WTC11 (cell line): ENCODE measurements around the gene KRTAP9-2. TPM values are rescaled to one million over a fixed set of nuclear protein-coding genes. Genes with fewer than 3 reads are reported as not detected.
"Not testable (repeated sequence)": the region's sequence is repeated elsewhere in the genome, so short reads cannot be mapped to it uniquely, and the experiment has no call there.

Experiments used
- ATAC-seq: fragments of 200-7000 bp; cut with Tn5 transposase; 2 replicates; pipeline ENCODE4 v1.10.0; 2021; ENCODE audit warnings: mild to moderate bottlenecking, moderate library complexity
- CTCF ChIA-PET: fragments of 300-600 bp; sonication (Branson Sonifier 250); formaldehyde crosslinking; loops from one replicate; lab custom pipeline; 2021; ENCODE audit warnings: antibody characterized with exemption; lab: Charles Lee
- POLR2A ChIA-PET: fragments of 350-600 bp; sonication (Branson Sonifier 250); formaldehyde crosslinking; loops from one replicate; lab custom pipeline; 2021; ENCODE audit warnings: antibody characterized with exemption; lab: Charles Lee
- DNase-seq: peaks from one replicate; pipeline ENCODE4 v3.0.0; 2021; ENCODE audit warnings: low spot score
- H3K27ac Mint-ChIP-seq: 2 replicates; pipeline ENCODE4 v1.8.0; 2021; ENCODE audit warnings: mixed read lengths
- H3K27me3 Mint-ChIP-seq: 2 replicates; pipeline ENCODE4 v1.8.0; 2021; ENCODE audit warnings: low read depth, mild to moderate bottlenecking, moderate library complexity, mixed read lengths
- H3K36me3 Mint-ChIP-seq: 2 replicates; pipeline ENCODE4 v1.8.0; 2021; ENCODE audit warnings: mixed read lengths
- H3K4me1 Mint-ChIP-seq: 2 replicates; pipeline ENCODE4 v1.8.0; 2022; ENCODE audit warnings: mixed read lengths
- H3K4me3 Mint-ChIP-seq: 2 replicates; pipeline ENCODE4 v1.8.0; 2021; ENCODE audit warnings: mild to moderate bottlenecking, moderate library complexity, mixed read lengths
- H3K9me3 Mint-ChIP-seq: 2 replicates; pipeline ENCODE4 v1.8.0; 2021; ENCODE audit warnings: mixed read lengths
- CBFB ChIP-seq: sonication (generic); formaldehyde crosslinking; IDR thresholded peaks from 2 replicates; pipeline ENCODE4 v1.8.1; 2022; ENCODE audit warnings: mild to moderate bottlenecking, low read depth, missing genetic modification reagents
- CREB1 ChIP-seq: sonication (generic); formaldehyde crosslinking; IDR thresholded peaks from 2 replicates; pipeline ENCODE4 v1.8.0; 2023; ENCODE audit warnings: mild to moderate bottlenecking, missing genetic modification reagents
- FOXK1 ChIP-seq: sonication (generic); formaldehyde crosslinking; IDR thresholded peaks from 2 replicates; pipeline ENCODE4 v1.8.0; 2022; ENCODE audit warnings: mild to moderate bottlenecking, moderate library complexity, missing genetic modification reagents
- GRHL2 ChIP-seq: fragments of 250-450 bp; sonication (Bioruptor Pico); IDR thresholded peaks from 2 replicates; pipeline ENCODE4 v1.8.0; 2022; ENCODE audit warnings: mild to moderate bottlenecking, moderate library complexity; ENCODE audit not compliant: insufficient replicate concordance, severe bottlenecking
- NFATC4 ChIP-seq: fragments of 250-450 bp; sonication (Bioruptor Pico); IDR thresholded peaks from 2 replicates; pipeline ENCODE4 v1.9.0; 2021; ENCODE audit warnings: mild to moderate bottlenecking
- NR1H2 ChIP-seq: sonication (generic); formaldehyde crosslinking; IDR thresholded peaks from 2 replicates; pipeline ENCODE4 v1.9.0; 2021; ENCODE audit warnings: mild to moderate bottlenecking, moderate library complexity, missing genetic modification reagents
- NR2C2 ChIP-seq: sonication (generic); formaldehyde crosslinking; IDR thresholded peaks from 2 replicates; pipeline ENCODE4 v1.8.0; 2022; ENCODE audit warnings: mild to moderate bottlenecking, missing genetic modification reagents
- NR3C1 ChIP-seq: sonication (generic); formaldehyde crosslinking; conservative IDR thresholded peaks from 2 replicates; pipeline ENCODE4 v1.8.1; 2023; ENCODE audit warnings: low read depth, mild to moderate bottlenecking, missing genetic modification reagents
- TEAD1 ChIP-seq: sonication (generic); formaldehyde crosslinking; IDR thresholded peaks from 2 replicates; pipeline ENCODE4 v1.8.0; 2022; ENCODE audit warnings: mild to moderate bottlenecking, missing genetic modification reagents
- TP53 ChIP-seq: sonication (generic); formaldehyde crosslinking; IDR thresholded peaks from 2 replicates; pipeline ENCODE4 v1.8.1; 2023; ENCODE audit warnings: mild to moderate bottlenecking, missing genetic modification reagents
- ZNF121 ChIP-seq: sonication (generic); formaldehyde crosslinking; IDR thresholded peaks from 2 replicates; pipeline ENCODE4 v1.8.0; 2023; ENCODE audit warnings: missing genetic modification reagents
- ZNF317 ChIP-seq: sonication (generic); formaldehyde crosslinking; IDR thresholded peaks from 2 replicates; pipeline ENCODE4 v1.8.1; 2023; ENCODE audit warnings: low read depth, mild to moderate bottlenecking, moderate library complexity, missing genetic modification reagents, borderline replicate concordance
- ZNF671 ChIP-seq: fragments of 250-450 bp; sonication (Bioruptor Pico); IDR thresholded peaks from 2 replicates; pipeline ENCODE4 v1.8.0; 2021; ENCODE audit warnings: mild to moderate bottlenecking
- total RNA-seq: library from RNA; stranded (reverse); gene quantifications from 3 replicates; pipeline ENCODE4 v1.2.3, GENCODE V29; 2021
- TF ChIP-seq, protein P1 (sequence below): fragments of 250-450 bp; sonication (Bioruptor Pico); IDR thresholded peaks from 2 replicates; pipeline ENCODE4 v1.9.0; 2021; ENCODE audit warnings: mild to moderate bottlenecking
- TF ChIP-seq, protein P2 (sequence below): sonication (generic); formaldehyde crosslinking; conservative IDR thresholded peaks from 2 replicates; pipeline ENCODE4 v1.8.1; 2023; ENCODE audit warnings: mild to moderate bottlenecking, low read depth, missing genetic modification reagents, moderate library complexity
- TF ChIP-seq, protein P3 (sequence below): fragments of 250-450 bp; sonication (Bioruptor Pico); conservative IDR thresholded peaks from 2 replicates; pipeline ENCODE4 v1.9.0; 2021; ENCODE audit warnings: mild to moderate bottlenecking
- TF ChIP-seq, protein P4 (sequence below): sonication (generic); formaldehyde crosslinking; IDR thresholded peaks from 2 replicates; pipeline ENCODE4 v1.8.1; 2022; ENCODE audit warnings: mild to moderate bottlenecking, moderate library complexity, missing genetic modification reagents
- TF ChIP-seq, protein P5 (sequence below): sonication (generic); formaldehyde crosslinking; IDR thresholded peaks from 2 replicates; pipeline ENCODE4 v1.8.0; 2022; ENCODE audit warnings: missing genetic modification reagents

The KRTAP9-2 gene
- total RNA-seq, 1 experiment from 2014 or later: not detected

DNA sequence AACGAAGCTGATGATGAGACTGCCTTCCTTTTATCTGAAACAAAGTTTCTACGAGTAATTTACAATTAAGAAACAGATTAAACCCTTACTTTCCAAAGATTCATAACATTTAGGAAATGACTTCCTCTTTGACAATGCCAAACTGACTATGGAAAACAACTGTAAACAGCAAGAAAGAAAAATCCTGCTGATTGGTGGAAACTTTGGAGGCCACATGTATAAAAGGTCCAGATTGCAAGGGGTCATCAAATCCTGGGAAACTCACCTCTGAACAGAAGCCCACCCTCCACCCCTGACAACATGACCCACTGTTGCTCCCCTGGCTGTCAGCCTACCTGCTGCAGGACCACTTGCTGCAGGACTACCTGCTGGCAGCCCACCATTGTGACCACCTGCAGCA lies 38.6 kb downstream of the KRTAP9-2 start, which contains the start of gene KRTAP9-6 (continued):
- TF ChIP-seq, protein P1, sequence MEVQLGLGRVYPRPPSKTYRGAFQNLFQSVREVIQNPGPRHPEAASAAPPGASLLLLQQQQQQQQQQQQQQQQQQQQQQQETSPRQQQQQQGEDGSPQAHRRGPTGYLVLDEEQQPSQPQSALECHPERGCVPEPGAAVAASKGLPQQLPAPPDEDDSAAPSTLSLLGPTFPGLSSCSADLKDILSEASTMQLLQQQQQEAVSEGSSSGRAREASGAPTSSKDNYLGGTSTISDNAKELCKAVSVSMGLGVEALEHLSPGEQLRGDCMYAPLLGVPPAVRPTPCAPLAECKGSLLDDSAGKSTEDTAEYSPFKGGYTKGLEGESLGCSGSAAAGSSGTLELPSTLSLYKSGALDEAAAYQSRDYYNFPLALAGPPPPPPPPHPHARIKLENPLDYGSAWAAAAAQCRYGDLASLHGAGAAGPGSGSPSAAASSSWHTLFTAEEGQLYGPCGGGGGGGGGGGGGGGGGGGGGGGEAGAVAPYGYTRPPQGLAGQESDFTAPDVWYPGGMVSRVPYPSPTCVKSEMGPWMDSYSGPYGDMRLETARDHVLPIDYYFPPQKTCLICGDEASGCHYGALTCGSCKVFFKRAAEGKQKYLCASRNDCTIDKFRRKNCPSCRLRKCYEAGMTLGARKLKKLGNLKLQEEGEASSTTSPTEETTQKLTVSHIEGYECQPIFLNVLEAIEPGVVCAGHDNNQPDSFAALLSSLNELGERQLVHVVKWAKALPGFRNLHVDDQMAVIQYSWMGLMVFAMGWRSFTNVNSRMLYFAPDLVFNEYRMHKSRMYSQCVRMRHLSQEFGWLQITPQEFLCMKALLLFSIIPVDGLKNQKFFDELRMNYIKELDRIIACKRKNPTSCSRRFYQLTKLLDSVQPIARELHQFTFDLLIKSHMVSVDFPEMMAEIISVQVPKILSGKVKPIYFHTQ (CRISPR knock-in tag): no peak
- TF ChIP-seq ZNF121 (CRISPR knock-in tag): no peak

DNA sequence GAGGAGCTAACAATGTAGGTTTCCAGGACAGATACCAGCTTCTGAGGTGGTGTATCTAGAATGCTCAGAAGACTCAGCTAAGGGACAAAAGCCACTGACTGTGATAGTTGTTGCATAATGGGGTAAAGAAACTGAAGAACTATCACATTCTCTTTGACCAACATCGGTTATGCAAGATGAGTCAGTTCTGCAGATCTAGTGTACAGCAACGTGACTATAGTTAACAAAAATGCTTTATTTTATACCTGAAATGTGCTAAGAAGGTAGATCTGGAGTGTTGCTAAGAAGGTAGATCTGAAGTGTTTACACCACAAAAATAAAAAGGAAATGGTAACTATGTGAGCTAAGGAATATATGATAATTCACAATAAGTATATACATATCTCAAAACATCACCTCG lies 41.3 kb downstream of the KRTAP9-2 start:
- no peak overlapping the region for H3K4me3 Mint-ChIP-seq
- no peaks in the 10 kb centered on the region for H3K36me3 Mint-ChIP-seq
- no peak for DNase-seq
- ATAC-seq: no peak
- ChIA-PET POLR2A (no interaction called here), CTCF (no interaction called here)
- H3K27ac Mint-ChIP-seq: no peak overlapping the region
- peaks cover 4% of the 10 kb centered on the region; the same call in 1 of the 2 replicates for H3K27me3 Mint-ChIP-seq
- no peaks in the 10 kb centered on the region for H3K9me3 Mint-ChIP-seq
- TF ChIP-seq ZNF671 (CRISPR knock-in tag): no peak
- no peak for TF ChIP-seq NFATC4
- TF ChIP-seq, protein P2, sequence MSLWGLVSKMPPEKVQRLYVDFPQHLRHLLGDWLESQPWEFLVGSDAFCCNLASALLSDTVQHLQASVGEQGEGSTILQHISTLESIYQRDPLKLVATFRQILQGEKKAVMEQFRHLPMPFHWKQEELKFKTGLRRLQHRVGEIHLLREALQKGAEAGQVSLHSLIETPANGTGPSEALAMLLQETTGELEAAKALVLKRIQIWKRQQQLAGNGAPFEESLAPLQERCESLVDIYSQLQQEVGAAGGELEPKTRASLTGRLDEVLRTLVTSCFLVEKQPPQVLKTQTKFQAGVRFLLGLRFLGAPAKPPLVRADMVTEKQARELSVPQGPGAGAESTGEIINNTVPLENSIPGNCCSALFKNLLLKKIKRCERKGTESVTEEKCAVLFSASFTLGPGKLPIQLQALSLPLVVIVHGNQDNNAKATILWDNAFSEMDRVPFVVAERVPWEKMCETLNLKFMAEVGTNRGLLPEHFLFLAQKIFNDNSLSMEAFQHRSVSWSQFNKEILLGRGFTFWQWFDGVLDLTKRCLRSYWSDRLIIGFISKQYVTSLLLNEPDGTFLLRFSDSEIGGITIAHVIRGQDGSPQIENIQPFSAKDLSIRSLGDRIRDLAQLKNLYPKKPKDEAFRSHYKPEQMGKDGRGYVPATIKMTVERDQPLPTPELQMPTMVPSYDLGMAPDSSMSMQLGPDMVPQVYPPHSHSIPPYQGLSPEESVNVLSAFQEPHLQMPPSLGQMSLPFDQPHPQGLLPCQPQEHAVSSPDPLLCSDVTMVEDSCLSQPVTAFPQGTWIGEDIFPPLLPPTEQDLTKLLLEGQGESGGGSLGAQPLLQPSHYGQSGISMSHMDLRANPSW (CRISPR knock-in tag): no peak
- TF ChIP-seq, protein P3, sequence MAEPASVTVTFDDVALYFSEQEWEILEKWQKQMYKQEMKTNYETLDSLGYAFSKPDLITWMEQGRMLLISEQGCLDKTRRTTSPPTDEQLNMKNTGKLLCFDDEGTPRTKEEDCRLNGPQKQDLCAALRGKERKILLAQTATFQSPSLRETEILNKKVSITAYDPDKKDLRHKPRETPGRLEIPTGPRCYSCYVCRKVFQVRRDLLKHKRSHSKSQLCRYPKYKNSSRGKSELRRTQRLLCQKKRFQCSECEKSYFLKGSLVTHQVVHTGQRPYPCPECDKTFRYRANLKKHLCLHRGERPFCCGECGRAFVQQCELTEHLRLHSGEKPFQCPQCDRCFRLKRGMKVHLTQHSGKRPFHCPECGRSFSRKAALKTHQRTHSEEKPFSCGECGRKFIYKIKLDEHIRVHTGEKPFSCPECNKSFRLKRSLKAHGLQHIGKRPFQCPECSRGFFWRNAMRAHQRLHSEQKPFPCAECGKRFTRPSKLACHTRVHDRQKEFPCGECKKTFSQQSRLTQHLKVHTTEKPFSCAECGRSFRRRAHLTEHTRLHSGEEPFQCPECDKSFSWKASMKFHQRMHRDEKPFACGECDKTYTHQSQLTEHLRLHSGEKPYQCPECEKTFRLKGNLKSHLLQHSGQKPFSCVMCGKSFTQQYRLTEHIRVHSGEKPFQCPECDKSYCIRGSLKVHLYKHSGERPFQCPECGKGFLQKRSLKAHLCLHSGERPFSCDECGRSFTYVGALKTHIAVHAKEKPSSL (CRISPR knock-in tag): no peak
- TF ChIP-seq, protein P4, sequence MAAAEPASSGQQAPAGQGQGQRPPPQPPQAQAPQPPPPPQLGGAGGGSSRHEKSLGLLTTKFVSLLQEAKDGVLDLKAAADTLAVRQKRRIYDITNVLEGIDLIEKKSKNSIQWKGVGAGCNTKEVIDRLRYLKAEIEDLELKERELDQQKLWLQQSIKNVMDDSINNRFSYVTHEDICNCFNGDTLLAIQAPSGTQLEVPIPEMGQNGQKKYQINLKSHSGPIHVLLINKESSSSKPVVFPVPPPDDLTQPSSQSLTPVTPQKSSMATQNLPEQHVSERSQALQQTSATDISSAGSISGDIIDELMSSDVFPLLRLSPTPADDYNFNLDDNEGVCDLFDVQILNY (CRISPR knock-in tag): no peak
- TF ChIP-seq CBFB (CRISPR knock-in tag): no peak
- TF ChIP-seq TP53 (CRISPR knock-in tag): no peak
- TF ChIP-seq CREB1 (CRISPR knock-in tag): no peak
- TF ChIP-seq NR2C2 (CRISPR knock-in tag): no peak
- no peak for TF ChIP-seq NR1H2 (CRISPR knock-in tag)
- no peak for TF ChIP-seq TEAD1 (CRISPR knock-in tag)
- no peak for TF ChIP-seq FOXK1 (CRISPR knock-in tag)
- TF ChIP-seq, protein P5, sequence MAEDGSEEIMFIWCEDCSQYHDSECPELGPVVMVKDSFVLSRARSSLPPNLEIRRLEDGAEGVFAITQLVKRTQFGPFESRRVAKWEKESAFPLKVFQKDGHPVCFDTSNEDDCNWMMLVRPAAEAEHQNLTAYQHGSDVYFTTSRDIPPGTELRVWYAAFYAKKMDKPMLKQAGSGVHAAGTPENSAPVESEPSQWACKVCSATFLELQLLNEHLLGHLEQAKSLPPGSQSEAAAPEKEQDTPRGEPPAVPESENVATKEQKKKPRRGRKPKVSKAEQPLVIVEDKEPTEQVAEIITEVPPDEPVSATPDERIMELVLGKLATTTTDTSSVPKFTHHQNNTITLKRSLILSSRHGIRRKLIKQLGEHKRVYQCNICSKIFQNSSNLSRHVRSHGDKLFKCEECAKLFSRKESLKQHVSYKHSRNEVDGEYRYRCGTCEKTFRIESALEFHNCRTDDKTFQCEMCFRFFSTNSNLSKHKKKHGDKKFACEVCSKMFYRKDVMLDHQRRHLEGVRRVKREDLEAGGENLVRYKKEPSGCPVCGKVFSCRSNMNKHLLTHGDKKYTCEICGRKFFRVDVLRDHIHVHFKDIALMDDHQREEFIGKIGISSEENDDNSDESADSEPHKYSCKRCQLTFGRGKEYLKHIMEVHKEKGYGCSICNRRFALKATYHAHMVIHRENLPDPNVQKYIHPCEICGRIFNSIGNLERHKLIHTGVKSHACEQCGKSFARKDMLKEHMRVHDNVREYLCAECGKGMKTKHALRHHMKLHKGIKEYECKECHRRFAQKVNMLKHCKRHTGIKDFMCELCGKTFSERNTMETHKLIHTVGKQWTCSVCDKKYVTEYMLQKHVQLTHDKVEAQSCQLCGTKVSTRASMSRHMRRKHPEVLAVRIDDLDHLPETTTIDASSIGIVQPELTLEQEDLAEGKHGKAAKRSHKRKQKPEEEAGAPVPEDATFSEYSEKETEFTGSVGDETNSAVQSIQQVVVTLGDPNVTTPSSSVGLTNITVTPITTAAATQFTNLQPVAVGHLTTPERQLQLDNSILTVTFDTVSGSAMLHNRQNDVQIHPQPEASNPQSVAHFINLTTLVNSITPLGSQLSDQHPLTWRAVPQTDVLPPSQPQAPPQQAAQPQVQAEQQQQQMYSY: no peak
- TF ChIP-seq NR3C1 (CRISPR knock-in tag): no peak
- no peak for TF ChIP-seq ZNF317 (CRISPR knock-in tag)
- TF ChIP-seq GRHL2: no peak
- TF ChIP-seq, all 79 proteins: peak for 0
- peaks cover 5% of the 10 kb centered on the region; the same call in 1 of the 2 replicates for H3K4me1 Mint-ChIP-seq

DNA sequence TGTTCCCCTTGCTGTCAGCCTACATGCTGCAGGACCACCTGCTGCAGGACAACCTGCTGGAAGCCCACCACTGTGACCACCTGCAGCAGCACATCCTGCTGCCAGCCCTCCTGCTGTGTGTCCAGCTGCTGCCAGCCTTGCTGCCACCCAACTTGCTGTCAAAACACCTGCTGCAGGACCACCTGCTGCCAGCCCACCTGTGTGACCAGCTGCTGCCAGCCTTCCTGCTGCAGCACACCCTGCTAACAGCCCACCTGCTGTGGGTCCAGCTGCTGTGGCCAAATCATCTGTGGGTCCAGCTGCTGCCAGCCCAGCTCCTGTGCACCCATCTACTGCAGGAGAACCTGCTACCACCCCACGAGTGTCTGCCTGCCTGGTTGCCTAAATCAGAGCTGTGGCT lies 44.9 kb downstream of the KRTAP9-2 start:
- H3K4me3 Mint-ChIP-seq, ATAC-seq, DNase-seq, CTCF ChIA-PET, H3K27me3 Mint-ChIP-seq, H3K4me1 Mint-ChIP-seq, H3K36me3 Mint-ChIP-seq, H3K27ac Mint-ChIP-seq, H3K9me3 Mint-ChIP-seq, POLR2A ChIA-PET: not testable (repeated sequence)
